HG03039 (cell line): Measurements from ENCODE around the gene ZNF3.

Experiments
- ATAC-seq: cut with Tn5 transposase; IDR thresholded peaks from one replicate; pipeline ENCODE4 v1.9.1; 2021; ENCODE audit warnings: mild to moderate bottlenecking, moderate library complexity; ENCODE audit not compliant: unreplicated experiment

ZNF3 gene

GRCh38 chr7:100088621-100089457 is 7.3 kb upstream of the ZNF3 start, which contains the start of gene COPS6:
Gene COPS6, plus strand, starts transcription at chr7:100088969. Its CDS starts 22 bp downstream, at chr7:100088991.
- ATAC-seq: peak; percentile 52

GRCh38 chr7:100088095-100088620 is 6.6 kb upstream of the ZNF3 start:
- ATAC-seq: no peak

GRCh38 chr7:100087055-100087750 is 5.7 kb upstream of the ZNF3 start:
- ATAC-seq: no peak

- no peak for ATAC-seq
Measured at GRCh38 chr7:100085515-100085914, 4.0 kb upstream of the ZNF3 start.

GRCh38 chr7:100082978-100083377 is 1.5 kb upstream of the ZNF3 start:
- peak; percentile 0 for ATAC-seq

GRCh38 chr7:100080907-100081534 is 502 bp downstream of the ZNF3 start:
- ATAC-seq: no peak

- no peak for ATAC-seq
Measured at GRCh38 chr7:100079024-100079560, 2.4 kb downstream of the ZNF3 start.

- ATAC-seq: no peak
Measured at GRCh38 chr7:100077205-100077604, 4.3 kb downstream of the ZNF3 start.

GRCh38 chr7:100075418-100075817 is 6.1 kb downstream of the ZNF3 start:
- no peak for ATAC-seq

GRCh38 chr7:100074841-100075240 is 6.7 kb downstream of the ZNF3 start:
- ATAC-seq: no peak

- no peak for ATAC-seq
Measured at GRCh38 chr7:100072462-100072861, 9.1 kb downstream of the ZNF3 start.

GRCh38 chr7:100071018-100071723 is 10.4 kb downstream of the ZNF3 start:
- no peak for ATAC-seq

GRCh38 chr7:100069991-100070390 is 11.5 kb downstream of the ZNF3 start:
- ATAC-seq: no peak

GRCh38 chr7:100066953-100067352 is 14.6 kb downstream of the ZNF3 start:
- ATAC-seq: no peak

- no peak for ATAC-seq
Measured at GRCh38 chr7:100065452-100066186, 15.9 kb downstream of the ZNF3 start.

- no peak for ATAC-seq
Measured at GRCh38 chr7:100064162-100064561, 17.4 kb downstream of the ZNF3 start.

GRCh38 chr7:100063376-100063775 is 18.1 kb downstream of the ZNF3 start:
- no peak for ATAC-seq

GRCh38 chr7:100061518-100062193 is 19.9 kb downstream of the ZNF3 start:
- no peak for ATAC-seq

GRCh38 chr7:100059251-100059739 is 22.2 kb downstream of the ZNF3 start:
- ATAC-seq: no peak
